GM12872 (cell line): ENCODE data around the gene TMEM9B.

Experiments used
- TF ChIP-seq, protein P1 (sequence below): IDR thresholded peaks from 3 replicates; pipeline ENCODE4 v1.5.1; 2011; ENCODE audit warnings: low read depth, mild to moderate bottlenecking, low read length, moderate library complexity; ENCODE audit not compliant: insufficient read depth

TMEM9B gene

DNA sequence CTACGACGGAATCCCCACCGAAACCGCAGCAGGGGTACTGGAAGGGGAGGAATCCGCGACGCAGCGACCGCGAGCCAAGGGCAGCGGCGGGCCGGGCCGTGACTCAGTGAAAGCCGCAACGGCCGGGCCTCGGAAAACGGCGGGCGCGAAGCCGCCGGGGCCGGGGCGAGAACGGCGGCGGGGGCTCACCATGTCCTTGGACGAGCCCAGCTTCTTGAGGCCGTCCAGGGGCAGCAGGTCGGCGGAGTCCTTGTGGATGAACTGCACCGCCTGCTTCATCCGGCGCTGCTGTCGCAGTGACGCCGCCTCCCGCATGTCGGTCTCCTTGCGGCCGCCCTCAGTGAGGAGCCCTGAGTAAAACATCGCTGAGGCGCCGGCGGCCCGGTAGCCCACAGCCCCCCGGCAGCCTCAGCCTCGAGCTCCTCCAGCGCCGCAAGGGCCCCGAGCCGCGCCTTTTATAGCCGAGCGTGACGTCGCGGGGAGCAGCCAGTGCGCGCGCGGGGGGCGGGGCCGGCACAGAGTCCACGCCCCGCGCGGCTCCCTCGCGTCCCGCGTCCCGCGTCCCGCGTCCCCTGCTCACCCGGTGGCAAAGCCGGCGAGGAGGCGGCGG, 39.4 kb upstream of the TMEM9B start, which contains the start of gene NRIP3:
Gene NRIP3 (minus strand): TSS at position 429 of the 610 bp plus-strand sequence. CDS start 66 bp downstream, at position 363.
- TF ChIP-seq, protein P1, sequence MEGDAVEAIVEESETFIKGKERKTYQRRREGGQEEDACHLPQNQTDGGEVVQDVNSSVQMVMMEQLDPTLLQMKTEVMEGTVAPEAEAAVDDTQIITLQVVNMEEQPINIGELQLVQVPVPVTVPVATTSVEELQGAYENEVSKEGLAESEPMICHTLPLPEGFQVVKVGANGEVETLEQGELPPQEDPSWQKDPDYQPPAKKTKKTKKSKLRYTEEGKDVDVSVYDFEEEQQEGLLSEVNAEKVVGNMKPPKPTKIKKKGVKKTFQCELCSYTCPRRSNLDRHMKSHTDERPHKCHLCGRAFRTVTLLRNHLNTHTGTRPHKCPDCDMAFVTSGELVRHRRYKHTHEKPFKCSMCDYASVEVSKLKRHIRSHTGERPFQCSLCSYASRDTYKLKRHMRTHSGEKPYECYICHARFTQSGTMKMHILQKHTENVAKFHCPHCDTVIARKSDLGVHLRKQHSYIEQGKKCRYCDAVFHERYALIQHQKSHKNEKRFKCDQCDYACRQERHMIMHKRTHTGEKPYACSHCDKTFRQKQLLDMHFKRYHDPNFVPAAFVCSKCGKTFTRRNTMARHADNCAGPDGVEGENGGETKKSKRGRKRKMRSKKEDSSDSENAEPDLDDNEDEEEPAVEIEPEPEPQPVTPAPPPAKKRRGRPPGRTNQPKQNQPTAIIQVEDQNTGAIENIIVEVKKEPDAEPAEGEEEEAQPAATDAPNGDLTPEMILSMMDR, result no peak

DNA sequence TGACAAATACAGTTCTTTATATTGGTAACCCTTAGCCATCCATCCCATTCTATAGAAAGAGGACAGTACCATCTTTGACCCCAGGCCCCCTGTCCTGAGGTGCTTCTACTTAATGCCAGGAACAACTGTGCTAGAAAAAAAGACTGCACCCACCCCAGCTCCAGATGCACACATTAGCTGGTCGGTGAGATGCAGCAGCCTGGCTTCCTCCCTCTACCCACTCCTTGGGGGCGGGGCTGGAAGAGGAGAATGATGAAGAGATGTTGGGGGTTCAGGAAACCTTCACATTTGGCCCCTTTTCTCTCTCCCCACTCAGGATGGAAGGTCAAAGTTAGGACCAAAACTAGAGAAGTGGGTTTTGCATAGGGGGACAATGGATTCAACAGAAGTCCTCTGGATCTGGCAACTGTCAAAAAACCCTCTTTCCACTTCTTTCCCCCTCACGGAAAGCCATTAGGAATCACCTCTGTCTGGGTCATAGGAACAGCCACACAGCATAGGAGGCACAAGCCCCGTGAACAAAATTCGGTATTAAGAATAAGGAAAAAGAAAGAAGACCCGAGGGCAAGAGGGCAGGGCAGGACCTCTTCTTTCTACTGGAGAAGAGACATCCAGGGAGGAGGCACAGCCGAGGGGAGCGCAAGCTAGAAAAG, 38.8 kb upstream of the TMEM9B start:
- TF ChIP-seq, protein P1, result no peak

DNA sequence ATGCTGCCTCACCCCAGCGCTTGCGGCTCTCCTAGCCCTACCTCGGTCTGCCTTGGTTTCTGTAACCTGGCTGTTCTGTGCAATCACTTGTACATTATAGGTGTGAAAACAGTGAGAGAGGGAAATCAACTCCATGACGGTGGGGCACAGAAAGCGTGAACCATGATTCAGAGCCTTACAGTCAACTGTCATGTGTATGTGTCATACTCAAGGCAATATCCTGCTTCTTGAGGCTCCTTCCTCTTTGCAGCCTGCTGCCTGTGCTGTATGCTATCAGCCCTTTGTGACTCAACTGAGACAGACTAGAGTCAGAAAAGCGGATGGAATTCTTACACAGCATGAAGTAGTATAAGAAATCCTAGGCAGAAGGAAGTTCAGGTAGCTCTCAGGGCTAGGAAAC, 37.5 kb upstream of the TMEM9B start:
- TF ChIP-seq, protein P1, result no peak

DNA sequence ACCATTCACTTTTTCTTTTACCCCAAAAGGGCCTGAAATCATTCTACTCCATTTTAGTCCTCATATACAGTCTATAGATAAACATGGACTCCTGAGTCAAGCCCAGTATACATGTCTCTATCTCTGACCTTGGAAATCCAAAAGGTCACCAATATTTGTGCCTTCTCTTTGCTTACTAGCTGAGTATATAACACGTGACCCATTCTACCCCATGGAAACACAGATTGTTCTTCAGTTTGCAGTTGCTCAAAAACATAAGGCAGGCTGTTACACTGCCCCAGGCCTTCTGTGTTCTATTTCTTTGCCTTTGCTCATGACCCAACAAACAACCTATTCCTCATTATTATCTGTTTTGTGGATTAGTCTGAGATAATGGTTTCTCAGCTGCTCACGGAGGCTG, 33.8 kb upstream of the TMEM9B start:
- TF ChIP-seq, protein P1, result no peak

DNA sequence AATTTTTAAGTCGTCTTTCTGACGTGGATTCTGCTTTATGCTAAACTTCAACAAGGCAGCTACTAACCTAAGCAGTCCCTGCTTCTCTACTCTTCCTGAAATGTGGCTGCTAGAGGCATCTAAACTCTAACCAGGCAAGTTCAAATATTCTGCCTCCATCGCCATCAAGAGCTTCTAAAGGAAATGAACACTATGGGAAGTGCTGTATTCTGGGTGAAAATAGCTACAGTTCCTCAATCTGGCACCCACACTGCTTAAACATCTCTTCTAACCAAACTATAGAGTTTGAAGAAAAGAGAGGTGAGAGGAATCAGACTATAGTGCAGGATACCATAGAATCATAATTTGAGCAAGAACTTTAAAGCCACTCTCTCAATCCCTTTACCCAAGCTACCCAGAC, 33.2 kb upstream of the TMEM9B start:
- TF ChIP-seq, protein P1, result no peak

DNA sequence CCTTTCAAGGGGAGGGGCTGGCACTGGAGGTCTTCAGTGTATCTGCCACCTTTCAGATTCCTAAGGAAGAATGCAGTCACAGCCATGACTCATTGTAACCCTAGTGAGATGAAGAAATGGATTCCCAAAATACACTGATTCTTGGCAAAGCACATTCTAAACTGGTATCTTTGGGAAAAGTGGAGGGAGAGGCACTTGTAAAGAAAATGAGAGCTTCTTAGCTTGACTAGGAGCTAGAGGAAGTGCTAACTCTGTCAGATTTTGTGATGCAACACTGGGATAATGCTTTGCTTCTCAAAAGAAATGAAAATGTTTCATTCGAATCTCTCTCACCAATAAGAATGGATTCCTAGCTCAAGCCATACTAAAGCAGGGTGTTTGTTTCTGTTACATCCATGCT, 25.2 kb upstream of the TMEM9B start:
- TF ChIP-seq, protein P1, result no peak

DNA sequence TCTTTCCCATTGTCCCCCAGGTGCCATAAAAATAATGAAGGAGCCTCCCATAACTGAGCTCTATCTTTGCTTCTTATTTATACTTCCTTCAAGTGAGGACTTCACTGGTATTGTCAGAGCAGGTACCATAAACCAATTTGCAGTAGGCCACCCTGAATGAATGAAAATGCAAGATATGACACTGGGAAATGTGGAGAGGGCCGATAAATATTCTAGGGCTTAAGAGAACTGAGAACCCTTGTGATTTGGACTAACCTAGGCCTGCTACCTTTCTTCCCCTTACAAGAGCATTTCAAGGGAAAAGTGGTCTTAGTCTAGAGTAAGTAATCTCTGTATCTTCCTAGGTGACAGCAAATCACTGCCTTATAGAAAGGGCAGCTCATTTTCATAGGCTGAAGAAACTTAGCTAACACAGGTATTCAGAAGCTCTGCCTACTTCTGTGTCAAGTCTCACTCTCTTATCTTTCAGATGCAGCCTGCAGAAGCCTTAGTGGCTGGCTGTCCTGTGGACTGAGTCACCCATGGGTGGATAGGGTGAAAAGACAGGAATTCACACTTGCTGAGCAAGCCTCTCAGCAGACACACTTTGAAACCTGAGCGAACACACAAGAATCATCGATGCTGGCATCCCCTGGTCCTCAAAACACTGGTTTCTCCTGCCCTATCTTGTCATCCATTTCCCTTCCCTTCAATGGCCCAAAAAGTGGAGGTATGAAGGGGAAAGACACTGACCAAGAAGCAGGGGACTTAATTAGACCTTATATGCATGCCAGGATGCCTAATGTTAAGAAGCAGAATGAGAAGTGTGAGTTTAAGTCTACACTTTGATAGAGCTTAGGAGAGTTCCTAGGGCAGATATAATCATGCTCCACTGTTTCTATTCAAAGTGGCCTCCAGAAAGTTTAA, 24.3 kb upstream of the TMEM9B start:
- TF ChIP-seq, protein P1, result no peak
